NCI-H1417 (cell line): ENCODE data around the gene E2F3.

Source experiments
- DNase-seq, 3 experiments: peaks; one replicate each; lab custom pipeline; 2025; lab: John Stamatoyannopoulos, UW

Gene E2F3

GRCh38 chr6:20402342-20403069 lies 827 bp downstream of the E2F3 start:
- DNase-seq, result peak; percentile 24 to 77 (median 71)

GRCh38 chr6:20403070-20403765 lies 1.5 kb downstream of the E2F3 start:
- peak; percentile 53 to 81 (median 76) for DNase-seq

- DNase-seq, result peak in 2 of 3 experiments; percentile 76 to 79
Measured at GRCh38 chr6:20403766-20404640, 2.3 kb downstream of the E2F3 start.

GRCh38 chr6:20404641-20405032 lies 3.0 kb downstream of the E2F3 start:
- DNase-seq, result peak; percentile 25 to 80 (median 62)

- DNase-seq, result no peak
Measured at GRCh38 chr6:20408851-20409250, 7.2 kb downstream of the E2F3 start.

- no peak for DNase-seq
Measured at GRCh38 chr6:20409427-20409971, 7.8 kb downstream of the E2F3 start.

GRCh38 chr6:20411544-20411943 lies 9.9 kb downstream of the E2F3 start:
- DNase-seq, result no peak

- DNase-seq, result no peak
Measured at GRCh38 chr6:20411953-20412681, 10.4 kb downstream of the E2F3 start.

GRCh38 chr6:20412682-20413073 lies 11.0 kb downstream of the E2F3 start:
- DNase-seq, result peak in 1 of 3 experiments; percentile 10

GRCh38 chr6:20413826-20414225 lies 12.1 kb downstream of the E2F3 start:
- no peak for DNase-seq

GRCh38 chr6:20414711-20415110 lies 13.0 kb downstream of the E2F3 start:
- DNase-seq, result no peak

- no peak for DNase-seq
Measured at GRCh38 chr6:20415304-20415703, 13.6 kb downstream of the E2F3 start.

- DNase-seq, result no peak
Measured at GRCh38 chr6:20415712-20416454, 14.2 kb downstream of the E2F3 start.

- no peak for DNase-seq
Measured at GRCh38 chr6:20416567-20417345, 15.1 kb downstream of the E2F3 start.

- DNase-seq, result no peak
Measured at GRCh38 chr6:20417819-20418218, 16.1 kb downstream of the E2F3 start.

GRCh38 chr6:20426177-20427082 lies 24.8 kb downstream of the E2F3 start:
- no peak for DNase-seq

GRCh38 chr6:20427856-20428255 lies 26.2 kb downstream of the E2F3 start:
- no peak for DNase-seq

- DNase-seq, result peak in 2 of 3 experiments; percentile 4 to 43
Measured at GRCh38 chr6:20432692-20433091, 31.0 kb downstream of the E2F3 start.

GRCh38 chr6:20433321-20433720 lies 31.6 kb downstream of the E2F3 start:
- DNase-seq, result no peak
